Effector CD8-positive, alpha-beta T cell (primary cell): ENCODE measurements around the gene FRMD3.

Source experiments
- DNase-seq: peaks from one replicate; lab custom pipeline; 2025; lab: John Stamatoyannopoulos, UW

FRMD3 gene

GRCh38 chr9:83235526-83235925, 302.7 kb downstream of the FRMD3 start:
- DNase-seq, result no peak

- DNase-seq, result no peak
These were observed 303.7 kb downstream of the FRMD3 start for GRCh38 chr9:83234541-83234940.

- DNase-seq, result no peak
These were observed 304.6 kb downstream of the FRMD3 start for GRCh38 chr9:83233647-83234046.

GRCh38 chr9:83231039-83231438, 307.2 kb downstream of the FRMD3 start:
- DNase-seq, result no peak

DNA sequence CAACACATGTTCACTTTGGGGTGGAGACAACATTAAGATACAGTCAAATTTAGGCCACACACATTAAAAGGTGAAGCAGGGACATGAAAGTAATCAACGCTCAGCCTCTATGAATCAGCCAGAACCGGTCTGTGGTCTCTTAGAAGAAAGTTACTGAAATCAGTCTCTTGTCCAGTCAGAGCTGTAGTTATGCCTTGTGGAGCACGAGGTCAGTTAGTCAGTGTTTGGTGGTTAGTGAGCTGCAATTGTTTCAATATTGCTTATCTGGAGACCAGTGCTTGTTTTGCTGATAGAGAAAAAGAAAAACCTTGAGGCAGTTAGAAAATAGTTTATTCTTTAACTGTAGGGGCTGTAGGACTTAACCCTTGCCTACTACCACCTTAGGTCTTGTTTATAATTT, 317.5 kb downstream of the FRMD3 start:
- no peak for DNase-seq

DNA sequence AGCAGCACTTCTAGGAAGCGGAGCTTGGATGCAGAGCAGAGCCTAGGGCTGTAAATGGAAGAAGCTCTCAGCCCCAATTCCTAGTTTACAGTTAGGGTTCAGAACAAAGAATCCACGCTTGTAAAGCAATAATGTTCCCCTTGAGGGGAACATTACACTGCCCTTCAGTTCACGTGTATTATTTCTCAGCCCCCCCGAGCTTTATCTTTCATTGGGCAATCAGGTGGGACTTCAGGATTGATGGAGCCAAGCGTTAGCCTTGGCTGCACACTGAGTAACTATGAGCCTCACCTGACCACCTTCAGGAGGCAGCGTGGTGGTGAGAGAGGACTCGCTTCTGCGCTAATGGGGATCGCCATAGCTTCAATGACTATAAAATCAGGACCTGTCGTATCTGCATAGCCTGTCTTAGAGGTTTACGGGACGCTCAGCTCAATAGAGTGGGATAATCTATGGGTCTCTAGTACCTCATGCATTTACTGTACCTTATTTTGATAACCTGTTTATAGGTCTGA, 318.2 kb downstream of the FRMD3 start:
- DNase-seq, result no peak

GRCh38 chr9:83219154-83219923, 318.9 kb downstream of the FRMD3 start:
- DNase-seq, result no peak

DNA sequence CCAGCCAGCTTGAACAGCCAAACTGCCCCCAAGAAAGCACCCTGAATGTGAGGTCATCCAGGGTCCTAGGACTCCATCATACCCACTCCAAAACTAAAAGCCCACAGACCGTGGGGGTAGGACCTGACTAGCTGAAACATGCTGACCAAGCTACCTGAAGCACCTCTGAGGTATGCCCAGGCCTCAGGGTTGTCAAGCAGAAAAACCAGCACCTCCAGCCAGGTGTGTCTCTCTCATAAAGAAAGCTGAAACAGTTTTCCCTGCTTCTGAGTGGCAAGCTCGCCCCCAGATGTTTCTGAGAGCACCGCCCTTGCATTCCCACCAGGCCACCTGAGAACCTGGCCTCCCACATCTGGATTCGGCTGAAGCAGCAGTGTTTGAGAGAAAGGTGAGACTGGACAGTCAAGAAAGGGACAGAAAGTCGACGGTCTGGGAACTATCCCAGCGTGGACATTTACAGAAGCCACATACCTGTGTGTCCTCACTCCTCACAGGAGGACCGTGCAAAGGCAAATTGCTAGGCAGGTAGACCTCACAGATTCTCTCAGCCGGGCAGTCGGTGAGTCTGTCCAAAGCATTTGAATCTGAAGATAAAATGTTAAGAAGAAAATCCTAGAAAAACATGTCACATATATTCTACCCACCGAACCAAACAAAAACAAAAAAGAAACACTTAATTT, 319.6 kb downstream of the FRMD3 start:
- no peak for DNase-seq

DNA sequence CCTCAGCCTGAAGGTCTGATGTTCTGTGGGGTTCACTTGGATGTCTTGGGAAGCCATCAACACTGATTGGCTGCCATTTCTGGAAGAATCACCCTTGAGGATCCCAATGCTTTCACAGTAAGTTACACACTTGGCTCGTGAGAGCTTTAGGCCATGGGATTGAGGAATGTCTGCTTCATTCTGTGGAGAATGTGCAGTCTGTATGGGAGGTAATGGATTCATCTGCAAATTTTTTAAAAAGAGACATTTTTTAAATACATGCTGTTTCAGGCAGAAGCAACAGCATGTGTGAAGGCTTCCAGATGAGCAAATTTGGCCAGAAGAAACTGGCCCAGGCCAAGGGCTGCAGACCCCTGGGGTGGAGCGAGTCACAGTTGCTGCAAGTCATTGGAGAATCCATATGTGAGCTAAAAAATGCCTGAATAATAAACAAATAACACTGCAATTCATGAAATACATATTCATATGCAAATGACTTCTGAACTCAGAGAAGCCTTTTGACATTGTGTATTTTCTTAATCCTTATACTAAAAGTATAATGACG, 328.9 kb downstream of the FRMD3 start:
- no peak for DNase-seq

- no peak for DNase-seq
These were observed 329.9 kb downstream of the FRMD3 start for GRCh38 chr9:83208065-83208850.

GRCh38 chr9:83204047-83204446, 334.2 kb downstream of the FRMD3 start:
- no peak for DNase-seq

DNA sequence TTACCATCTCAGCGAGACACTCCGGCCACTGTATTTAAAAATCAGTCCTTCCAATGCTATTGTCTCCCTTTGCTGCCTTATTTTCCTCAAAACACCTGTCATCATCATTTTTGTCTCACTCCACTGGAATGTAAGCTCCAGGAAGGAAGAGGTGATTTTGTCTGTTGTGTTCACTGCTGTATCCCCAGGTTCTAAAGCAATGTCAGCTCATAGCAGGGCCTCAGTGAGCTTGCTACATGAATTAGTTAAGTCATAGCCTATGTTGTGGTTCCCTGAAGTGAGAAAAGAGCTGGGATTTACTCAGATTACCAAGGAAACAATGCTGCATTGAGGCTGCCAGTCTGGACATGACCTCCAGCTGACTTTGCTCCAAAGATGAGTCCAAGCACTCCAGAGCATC, 337.7 kb downstream of the FRMD3 start:
- no peak for DNase-seq

- DNase-seq, result no peak
These were observed 338.4 kb downstream of the FRMD3 start for GRCh38 chr9:83199832-83200231.

DNA sequence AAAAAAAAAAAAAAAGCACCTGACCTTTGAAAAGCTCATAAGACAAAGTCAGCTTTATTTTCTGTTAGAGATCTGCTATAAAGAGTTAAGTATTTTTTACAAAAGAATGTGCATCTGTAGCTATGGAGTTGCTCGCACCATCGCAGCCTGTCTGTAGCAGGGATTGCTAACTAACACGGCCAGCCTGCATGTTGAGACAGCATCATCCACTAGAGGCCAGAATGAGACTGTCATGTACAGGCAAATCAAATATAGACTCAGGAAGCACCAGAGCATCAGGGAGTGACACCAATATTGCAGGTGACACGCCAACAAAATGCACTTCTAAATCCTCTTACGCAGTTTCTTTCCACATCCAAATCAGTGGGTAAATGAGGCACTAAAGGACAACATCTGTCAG, 339.0 kb downstream of the FRMD3 start:
- DNase-seq, result no peak

- DNase-seq, result no peak
These were observed 339.8 kb downstream of the FRMD3 start for GRCh38 chr9:83198371-83198770.

DNA sequence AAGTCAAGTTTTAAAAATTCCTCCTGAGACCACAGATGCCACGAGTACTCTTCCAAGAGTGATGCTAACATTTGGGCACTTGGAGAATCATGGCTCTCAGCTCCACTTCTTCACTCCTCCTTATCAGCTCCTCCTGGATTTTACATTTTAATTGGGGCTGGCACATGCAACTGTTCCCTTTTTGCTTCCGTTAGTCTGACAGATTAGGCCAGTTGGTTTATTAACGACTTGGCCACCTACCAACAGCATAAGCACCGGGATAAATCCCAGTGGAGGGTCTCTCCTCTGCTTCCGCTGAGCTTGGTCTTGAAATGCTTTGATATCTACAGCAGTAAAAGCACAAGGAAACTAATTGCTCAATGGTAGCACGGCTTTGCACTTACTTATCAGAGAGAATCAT, 340.6 kb downstream of the FRMD3 start:
- no peak for DNase-seq

DNA sequence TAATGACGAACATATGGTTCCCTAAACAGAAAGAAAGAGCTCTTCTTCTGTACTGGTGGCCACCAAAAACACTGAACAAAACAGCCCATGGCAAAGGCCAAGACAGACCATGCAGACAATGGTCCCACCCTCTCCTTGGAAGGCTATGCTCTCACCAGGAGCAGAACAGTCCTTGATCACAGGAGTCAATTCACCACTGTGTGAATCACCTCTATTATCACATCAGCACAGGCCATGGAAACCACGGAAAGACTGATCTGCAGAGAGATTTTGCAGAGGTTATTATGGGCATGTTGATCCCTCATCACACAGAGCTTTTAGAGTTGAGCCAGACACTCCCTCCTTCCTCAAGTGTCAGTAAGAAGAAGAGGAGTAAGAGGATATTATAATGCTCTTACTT, 341.3 kb downstream of the FRMD3 start:
- DNase-seq, result no peak
